OCI-LY7 (cell line): ENCODE results near the gene CNTNAP5. TPM values are rescaled to one million over a fixed set of nuclear protein-coding genes. Genes with fewer than 3 reads are reported as not detected.

ENCODE experiments used
- BruUV-seq: library from RNA; stranded (reverse); fragments of 400-500 nt; replicated peaks from 2 replicates; lab custom pipeline; 2021; lab: Mats Ljungman, UMichigan
- CTCF ChIA-PET: fragments of 300-600 bp; sonication (Branson Sonifier 250); formaldehyde crosslinking; loops from one replicate; lab custom pipeline; 2022; ENCODE audit warnings: antibody characterized with exemption; ENCODE audit not compliant: unreplicated experiment; lab: Charles Lee
- POLR2A ChIA-PET: fragments of 300-600 bp; sonication (Branson Sonifier 250); formaldehyde crosslinking; loops from one replicate; lab custom pipeline; 2022; ENCODE audit warnings: antibody characterized with exemption; lab: Charles Lee
- DNase-seq: peaks from one replicate; pipeline ENCODE4 v3.0.0-alpha.2; 2015; ENCODE audit warnings: low spot score
- H2AFZ ChIP-seq: fragments of 200-600 bp; sonication (generic), shearing (Covaris generic); 2 replicates; pipeline ENCODE4 v1.6.1; 2014; ENCODE audit warnings: mild to moderate bottlenecking, antibody characterized with exemption, low read length, moderate library complexity
- H3K27ac ChIP-seq: fragments of 200-600 bp; sonication (generic); 2 replicates; pipeline ENCODE4 v1.5.1; 2014; ENCODE audit warnings: mixed run types, low read depth, mild to moderate bottlenecking, moderate library complexity, low read length, inconsistent platforms; ENCODE audit not compliant: poor library complexity, severe bottlenecking
- H3K36me3 ChIP-seq: fragments of 200-600 bp; sonication (generic); 2 replicates; pipeline ENCODE4 v1.6.1; 2014; ENCODE audit warnings: mild to moderate bottlenecking, antibody characterized with exemption, low read length, moderate library complexity, mixed read lengths; ENCODE audit not compliant: insufficient read depth
- H3K4me1 ChIP-seq: fragments of 200-600 bp; sonication (generic); 2 replicates; pipeline ENCODE4 v1.5.1; 2014; ENCODE audit warnings: mild to moderate bottlenecking, low read length; ENCODE audit not compliant: insufficient read depth, poor library complexity, severe bottlenecking
- H3K4me2 ChIP-seq: fragments of 200-600 bp; sonication (generic); 2 replicates; pipeline ENCODE4 v1.6.1; 2014; ENCODE audit warnings: mild to moderate bottlenecking, low read length
- H3K4me3 ChIP-seq: fragments of 200-600 bp; sonication (generic); 2 replicates; pipeline ENCODE4 v1.5.1; 2014; ENCODE audit warnings: mild to moderate bottlenecking, low read depth, low read length; ENCODE audit not compliant: poor library complexity, severe bottlenecking
- H3K79me2 ChIP-seq: fragments of 200-600 bp; sonication (generic); 2 replicates; pipeline ENCODE4 v1.6.1; 2016; ENCODE audit warnings: low read depth, mild to moderate bottlenecking, low read length, moderate library complexity, mixed read lengths; ENCODE audit not compliant: insufficient read depth
- H3K9me2 ChIP-seq: fragments of 200-600 bp; sonication (generic); 2 replicates; pipeline ENCODE4 v1.6.1; 2016; ENCODE audit warnings: mild to moderate bottlenecking, low read length, mixed read lengths; ENCODE audit not compliant: insufficient read depth
- H3K9me3 ChIP-seq: fragments of 200-600 bp; sonication (generic); 2 replicates; pipeline ENCODE4 v1.6.1; 2014; ENCODE audit warnings: mild to moderate bottlenecking, mixed run types, low read length, mixed read lengths
- H4K20me1 ChIP-seq: fragments of 200-600 bp; sonication (generic); 2 replicates; pipeline ENCODE4 v1.6.1; 2014; ENCODE audit warnings: mild to moderate bottlenecking, antibody characterized with exemption, low read length, moderate library complexity, mixed read lengths; ENCODE audit not compliant: insufficient read depth
- EZH2phosphoT487 ChIP-seq: fragments of 200-600 bp; sonication (generic); IDR thresholded peaks from 2 replicates; pipeline ENCODE4 v1.6.1; 2018; ENCODE audit warnings: low read depth, borderline replicate concordance, mild to moderate bottlenecking, mixed run types, antibody characterized with exemption, low read length, moderate library complexity, mixed read lengths
- intact Hi-C: fragments of 100-400 bp; cut with micrococcal nuclease; formaldehyde crosslinking; loops from one replicate; pipeline ENCODE4 v1.10.0; 2022; ENCODE audit not compliant: unreplicated experiment
- total RNA-seq, 2 experiments: library from RNA; depleted of rRNA in 1 of 2; stranded (reverse); fragments of >200 nt in 1 of 2; shearing (Covaris generic) in 1 of 2; gene quantifications; 2 replicates each; pipeline ENCODE4 v1.2.3, GENCODE V29; 2014 to 2022
- TF ChIP-seq, protein P1 (sequence below): fragments of 200-600 bp; sonication (generic); conservative IDR thresholded peaks from 2 replicates; pipeline ENCODE4 v1.5.1; 2014; ENCODE audit warnings: mild to moderate bottlenecking, antibody characterized with exemption, low read length, moderate library complexity, mixed read lengths

CNTNAP5 gene
- total RNA-seq, 2 experiments from 2014 or later, result not detected

DNA sequence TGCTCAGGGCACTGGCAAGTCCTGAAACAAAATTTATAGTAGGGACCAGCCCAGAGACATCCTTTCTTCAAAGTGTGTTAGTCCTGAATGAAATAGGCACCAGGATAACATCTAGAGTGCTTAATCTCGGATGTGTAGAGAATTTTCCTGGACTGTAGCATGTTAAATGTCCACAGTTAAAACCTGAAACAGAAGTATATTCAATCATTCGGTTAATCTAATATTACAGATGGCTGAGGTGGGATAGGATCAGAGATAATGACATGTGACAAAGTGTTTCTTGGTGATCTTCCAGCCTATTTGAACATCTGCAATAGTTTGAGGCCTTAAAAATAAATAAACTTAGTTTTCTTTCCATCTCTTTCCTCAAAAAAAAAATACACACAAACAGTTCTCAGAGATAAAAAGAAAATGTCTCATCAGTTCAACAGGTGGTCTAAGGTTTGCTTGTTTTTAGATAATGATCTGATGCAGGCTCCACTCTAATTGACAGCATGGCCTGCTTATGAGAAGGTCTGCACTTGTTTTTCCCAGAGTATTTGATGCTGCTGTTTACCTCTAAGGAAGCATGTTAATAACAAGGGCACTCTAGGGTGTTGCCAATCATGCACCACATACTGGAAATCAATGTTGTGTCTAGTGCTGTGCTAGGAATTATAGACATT, 25.9 kb downstream of the CNTNAP5 start:
- no peaks in the 10 kb centered on the region for H3K9me3 ChIP-seq
- H3K9me2 ChIP-seq, result no peaks in the 10 kb centered on the region
- ChIA-PET POLR2A (no interaction called here), CTCF (no interaction called here)
- no peak overlapping the region for H3K4me3 ChIP-seq
- H3K27ac ChIP-seq, result no peak overlapping the region
- TF ChIP-seq, protein P1, sequence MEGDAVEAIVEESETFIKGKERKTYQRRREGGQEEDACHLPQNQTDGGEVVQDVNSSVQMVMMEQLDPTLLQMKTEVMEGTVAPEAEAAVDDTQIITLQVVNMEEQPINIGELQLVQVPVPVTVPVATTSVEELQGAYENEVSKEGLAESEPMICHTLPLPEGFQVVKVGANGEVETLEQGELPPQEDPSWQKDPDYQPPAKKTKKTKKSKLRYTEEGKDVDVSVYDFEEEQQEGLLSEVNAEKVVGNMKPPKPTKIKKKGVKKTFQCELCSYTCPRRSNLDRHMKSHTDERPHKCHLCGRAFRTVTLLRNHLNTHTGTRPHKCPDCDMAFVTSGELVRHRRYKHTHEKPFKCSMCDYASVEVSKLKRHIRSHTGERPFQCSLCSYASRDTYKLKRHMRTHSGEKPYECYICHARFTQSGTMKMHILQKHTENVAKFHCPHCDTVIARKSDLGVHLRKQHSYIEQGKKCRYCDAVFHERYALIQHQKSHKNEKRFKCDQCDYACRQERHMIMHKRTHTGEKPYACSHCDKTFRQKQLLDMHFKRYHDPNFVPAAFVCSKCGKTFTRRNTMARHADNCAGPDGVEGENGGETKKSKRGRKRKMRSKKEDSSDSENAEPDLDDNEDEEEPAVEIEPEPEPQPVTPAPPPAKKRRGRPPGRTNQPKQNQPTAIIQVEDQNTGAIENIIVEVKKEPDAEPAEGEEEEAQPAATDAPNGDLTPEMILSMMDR, result no peak
- TF ChIP-seq EZH2phosphoT487, result no peak
- no peak for DNase-seq
- no peaks in the 10 kb centered on the region for H4K20me1 ChIP-seq
- intact Hi-C loops, result no loop called here
- H3K79me2 ChIP-seq, result no peaks in the 10 kb centered on the region
- H2AFZ ChIP-seq, result no peak overlapping the region
- H3K36me3 ChIP-seq, result no peaks in the 10 kb centered on the region
- no peaks in the 10 kb centered on the region for H3K4me1 ChIP-seq
- no peak overlapping the region for H3K4me2 ChIP-seq
- no TSS peak for BruUV-seq

DNA sequence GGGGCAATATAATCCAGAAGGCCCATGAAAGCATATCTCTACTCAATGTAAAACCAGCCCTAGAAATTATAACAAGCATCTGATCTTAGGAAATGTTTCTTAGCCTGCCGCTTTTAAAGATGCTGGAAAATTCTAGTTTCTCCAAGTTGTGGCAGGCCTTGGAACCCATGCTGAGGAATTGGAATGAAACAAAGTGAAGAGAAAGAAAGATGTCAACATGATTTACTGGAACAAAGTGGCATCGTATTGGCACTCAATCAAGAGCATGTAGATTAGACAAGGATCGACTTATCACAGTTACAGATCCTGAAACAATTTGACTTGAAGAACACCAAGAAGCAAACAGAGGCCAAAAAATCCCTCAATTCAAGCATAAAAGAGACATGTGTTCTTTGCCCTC, 28.7 kb downstream of the CNTNAP5 start:
- no peak overlapping the region for H2AFZ ChIP-seq

DNA sequence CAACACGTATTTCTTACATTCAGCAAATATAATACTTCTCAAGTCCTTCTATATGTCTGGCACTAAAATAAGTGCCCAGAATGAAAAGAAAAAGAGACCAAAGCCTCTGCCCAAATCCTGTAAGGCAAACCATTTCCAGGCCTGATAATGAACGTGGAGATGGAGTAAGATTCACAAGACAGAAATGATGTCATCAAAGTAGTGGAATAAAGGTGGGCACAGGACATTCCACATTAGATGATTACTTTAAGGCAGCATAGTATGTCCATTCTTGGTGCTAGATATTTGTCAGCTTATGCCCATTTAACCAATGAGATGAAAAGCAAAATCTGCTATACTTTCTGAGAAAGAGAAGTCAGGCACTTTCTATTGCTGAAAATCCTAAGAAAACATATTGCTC, 38.5 kb downstream of the CNTNAP5 start:
- no peaks in the 10 kb centered on the region for H3K36me3 ChIP-seq
- BruUV-seq, result no TSS peak
- DNase-seq, result no peak
- H3K4me3 ChIP-seq, result no peak overlapping the region
- intact Hi-C loops, result no loop called here
- no peaks in the 10 kb centered on the region for H3K9me2 ChIP-seq
- no peaks in the 10 kb centered on the region for H3K79me2 ChIP-seq
- no peak overlapping the region for H3K4me2 ChIP-seq
- H4K20me1 ChIP-seq, result no peaks in the 10 kb centered on the region
- H2AFZ ChIP-seq, result no peak overlapping the region
- no peaks in the 10 kb centered on the region for H3K9me3 ChIP-seq
- TF ChIP-seq, protein P1, result no peak
- no peak for TF ChIP-seq EZH2phosphoT487
- H3K4me1 ChIP-seq, result no peaks in the 10 kb centered on the region
- ChIA-PET CTCF (no interaction called here), POLR2A (interaction anchor here (1.1 kb wide), 1 partner anchor 22 kb away, joined by 3 read pairs; no protein-coding TSS in a partner anchor)
- no peak overlapping the region for H3K27ac ChIP-seq

More for the DNA sequence above, 28.7 kb downstream of the CNTNAP5 start:
- TF ChIP-seq, protein P1, result no peak
- no peak for TF ChIP-seq EZH2phosphoT487
- Histone ChIP-seq H4K20me1 (no peaks in the 10 kb centered on the region), H3K79me2 (no peaks in the 10 kb centered on the region), H3K4me3 (no peak overlapping the region), H3K36me3 (no peaks in the 10 kb centered on the region), H3K4me1 (no peaks in the 10 kb centered on the region), H3K9me2 (no peaks in the 10 kb centered on the region), H3K27ac (no peak overlapping the region), H3K4me2 (no peak overlapping the region), H3K9me3 (no peaks in the 10 kb centered on the region)
- DNase-seq, result no peak
- ChIA-PET CTCF (no interaction called here), POLR2A (no interaction called here)
- BruUV-seq, result no TSS peak
- intact Hi-C loops, result no loop called here
